Measurements from ENCODE around the gene NDUFS6.

NDUFS6 gene

DNA sequence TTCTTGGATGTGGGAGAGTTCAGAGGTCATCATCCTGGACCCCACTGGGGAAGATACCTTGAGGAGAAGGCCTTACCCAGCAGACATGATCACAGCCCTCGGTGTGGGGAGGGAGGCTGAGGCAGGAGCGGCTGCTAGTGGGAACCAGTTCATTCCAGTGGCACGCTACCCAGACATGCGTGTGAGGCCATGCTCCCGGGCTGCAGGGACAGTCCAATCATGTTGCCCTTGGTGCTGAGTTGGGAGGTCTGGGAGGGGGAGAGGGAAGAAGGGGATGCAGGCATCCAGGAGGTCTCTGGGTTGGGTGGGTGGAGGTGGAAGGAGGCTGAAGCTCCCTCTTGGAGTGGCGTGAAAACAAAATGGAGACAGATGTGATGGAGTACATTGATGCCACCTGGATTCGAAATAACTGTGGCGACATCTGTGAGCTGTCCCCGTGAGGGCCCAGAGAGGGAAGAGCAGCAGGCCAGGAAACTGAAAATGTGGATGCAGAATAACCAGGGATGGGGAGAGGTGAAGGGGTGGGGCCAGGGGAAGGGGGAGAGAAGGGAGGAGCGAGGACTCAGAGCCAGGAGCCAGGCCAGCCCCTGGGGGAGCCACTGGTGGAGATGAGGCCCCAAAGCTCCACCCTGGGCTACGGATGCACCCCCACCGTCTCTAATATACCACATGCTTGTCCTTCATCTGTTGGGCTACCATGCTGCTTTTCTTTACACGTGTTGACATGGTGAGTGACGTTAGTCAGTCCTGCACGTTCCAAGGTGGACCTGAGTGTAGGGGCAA is 16.2 kb downstream of the NDUFS6 start:
- no peak for DNase-seq (ENCODE audit: low spot score)

DNA sequence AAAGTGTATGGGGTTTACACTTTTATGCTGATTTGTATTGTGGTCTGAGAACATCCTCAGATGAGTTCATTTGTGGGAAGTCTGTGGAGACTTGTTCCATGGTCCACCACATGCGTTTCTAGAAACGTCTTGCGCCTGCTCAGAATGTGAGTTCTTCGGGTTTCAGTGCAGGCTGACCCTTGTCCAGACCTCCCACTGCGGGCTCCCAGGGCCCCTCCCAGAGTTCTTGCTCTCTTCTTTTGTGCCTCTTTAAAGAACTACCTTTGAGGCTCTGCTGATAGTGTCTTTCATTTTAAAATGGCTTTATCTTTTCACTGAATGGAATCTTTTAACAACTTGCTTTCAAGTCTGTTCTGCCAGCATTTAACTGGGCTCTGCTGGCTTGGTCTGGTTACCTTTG is 17.6 kb downstream of the NDUFS6 start:
- DNase-seq (ENCODE audit: low spot score): no peak

DNA sequence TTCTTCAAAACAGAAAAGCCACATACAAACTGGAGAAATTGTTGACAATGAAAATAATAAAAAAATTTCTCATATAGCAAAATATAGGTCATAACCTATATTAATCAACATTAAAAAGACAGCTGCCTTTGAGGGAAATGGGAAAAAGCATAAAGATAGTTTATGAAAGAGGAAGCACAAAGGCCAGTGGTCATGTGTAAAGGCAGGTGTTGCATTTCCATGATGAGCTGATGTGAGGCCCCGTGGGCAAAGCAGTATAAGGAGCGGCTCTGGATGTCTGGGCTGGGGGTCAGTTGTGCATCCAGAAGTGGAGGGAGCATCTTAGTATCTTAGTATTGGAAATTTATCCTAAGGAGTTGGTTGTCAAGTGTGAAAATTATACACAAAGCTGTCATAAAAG is 18.3 kb downstream of the NDUFS6 start:
- DNase-seq (ENCODE audit: low spot score): no peak

DNA sequence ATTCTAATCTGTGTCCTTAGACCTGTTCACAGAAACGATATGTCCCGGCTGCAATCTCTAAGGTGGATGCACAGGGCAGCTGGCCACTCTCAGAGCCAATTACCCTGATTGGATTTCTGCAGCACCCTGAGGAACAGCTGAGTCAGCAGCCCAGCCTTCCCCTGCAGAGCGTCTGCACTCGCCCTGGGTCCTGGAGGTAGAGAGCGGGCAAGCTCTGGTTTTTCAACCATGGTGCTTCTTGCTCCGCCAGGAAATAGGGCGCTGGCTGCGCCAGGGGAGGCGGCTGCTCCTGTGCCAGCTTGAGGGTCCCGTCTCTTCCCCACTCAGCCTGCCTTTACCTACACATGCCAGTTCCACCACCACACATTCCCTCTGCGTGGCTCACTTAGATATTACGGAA is 19.2 kb downstream of the NDUFS6 start:
- no peak for DNase-seq (ENCODE audit: low spot score)

DNA sequence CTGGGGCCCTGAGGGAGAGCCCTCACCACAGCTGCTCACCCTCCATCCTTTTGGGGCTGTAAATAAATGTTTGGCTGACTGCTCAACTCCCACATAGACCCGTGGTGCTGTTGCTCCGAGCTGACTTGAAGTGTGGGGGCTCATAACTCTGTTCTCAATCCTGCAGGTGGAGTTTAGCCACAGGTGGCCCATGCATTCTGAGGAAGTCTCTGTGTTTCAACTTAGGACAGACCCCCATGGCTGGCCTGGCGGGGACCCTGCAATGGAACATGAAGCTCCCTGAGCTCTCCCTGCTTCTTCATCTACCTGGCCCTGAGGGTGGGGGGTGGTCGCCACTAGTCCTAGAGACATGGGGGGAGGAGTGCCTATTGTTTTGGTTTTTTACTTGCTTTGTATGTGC is 19.7 kb downstream of the NDUFS6 start:
- no peak for DNase-seq (ENCODE audit: low spot score)

DNA sequence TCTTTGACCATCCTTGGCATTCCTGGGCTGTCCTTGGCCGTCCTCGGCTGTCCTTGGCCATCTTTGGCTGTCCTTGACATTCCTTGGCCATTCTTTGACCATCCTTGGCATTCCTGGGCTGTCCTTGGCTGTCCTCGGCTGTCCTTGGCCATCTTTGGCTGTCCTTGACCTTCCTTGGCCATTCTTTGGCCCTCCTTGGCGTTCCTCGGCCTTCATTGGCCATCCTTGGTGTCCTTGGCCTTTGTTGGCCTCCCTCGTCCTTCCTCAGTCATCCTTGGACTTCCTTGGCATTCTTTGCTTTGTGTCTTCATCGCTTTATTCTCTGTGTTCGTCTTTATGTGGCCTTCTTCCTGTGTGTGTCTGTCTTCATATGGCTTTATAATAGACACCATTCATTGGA is 20.7 kb downstream of the NDUFS6 start:
- DNase-seq (ENCODE audit: low spot score): no peak

DNA sequence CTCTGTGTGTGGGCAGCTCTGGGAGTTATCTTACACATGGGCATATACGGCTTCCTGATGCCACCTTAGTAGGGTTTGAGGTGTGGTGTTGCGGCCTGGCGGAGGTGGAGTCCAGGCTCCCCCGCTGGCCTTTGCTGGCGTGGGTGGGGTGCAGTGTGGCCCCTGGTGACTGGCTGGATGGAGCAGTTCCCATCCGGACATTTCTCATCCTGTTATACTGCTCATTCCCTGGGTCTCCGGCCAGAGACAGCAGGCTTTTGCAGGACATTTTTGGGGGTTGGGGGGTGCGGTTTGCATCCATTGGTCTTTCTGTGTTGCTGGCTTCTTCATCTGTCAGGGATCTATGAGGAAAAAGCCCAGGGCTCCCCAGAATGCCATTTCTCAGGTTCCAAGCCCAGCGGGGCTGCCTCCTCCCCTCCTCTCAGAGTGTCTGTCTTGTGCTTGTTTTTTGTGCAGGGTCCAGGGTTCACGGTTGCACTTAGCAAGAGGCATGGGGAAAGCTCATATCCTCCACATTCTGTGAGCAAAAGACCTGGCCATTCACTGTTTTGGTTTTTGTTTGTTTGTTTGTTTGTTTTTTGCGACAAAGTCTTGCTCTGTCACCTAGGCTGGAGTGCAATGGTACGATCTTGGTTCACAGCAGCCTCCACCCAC is 22.3 kb downstream of the NDUFS6 start:
- DNase-seq (ENCODE audit: low spot score): no peak

DNA sequence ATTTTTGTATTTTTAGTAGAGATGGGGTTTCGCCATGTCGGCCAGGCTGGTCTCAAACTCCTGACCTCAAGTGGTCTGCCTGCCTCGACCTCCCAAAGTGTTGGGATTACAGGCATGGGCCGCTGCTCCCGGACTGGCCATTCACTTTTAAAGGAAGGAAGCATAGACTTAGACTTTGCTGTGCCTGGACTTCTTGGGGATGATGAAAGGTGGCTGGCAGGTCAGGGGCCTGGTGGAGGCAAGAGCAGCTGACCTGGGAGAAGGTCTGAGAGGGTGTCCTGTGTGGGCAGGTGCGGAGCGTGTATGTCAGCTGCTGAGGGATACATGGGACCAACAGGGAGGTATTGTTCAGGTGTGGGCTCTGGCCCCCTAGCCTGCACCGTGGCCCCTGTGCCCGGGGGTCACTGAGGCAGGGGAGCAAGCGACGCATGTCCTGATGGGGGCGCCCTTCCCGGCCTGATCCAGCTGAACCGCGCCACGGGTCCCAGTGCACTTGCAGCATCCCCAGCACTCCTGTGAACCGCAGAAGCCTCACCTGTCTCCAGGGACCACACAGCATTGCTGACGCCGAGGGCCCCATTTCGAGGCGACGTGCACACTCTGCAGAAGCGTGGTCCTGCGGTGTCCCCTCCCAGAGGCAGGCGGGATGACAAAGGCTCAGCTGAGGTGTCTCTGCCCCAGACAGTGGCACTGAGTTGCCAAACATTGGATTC is 23.1 kb downstream of the NDUFS6 start:
- no peak for DNase-seq (ENCODE audit: low spot score)

DNA sequence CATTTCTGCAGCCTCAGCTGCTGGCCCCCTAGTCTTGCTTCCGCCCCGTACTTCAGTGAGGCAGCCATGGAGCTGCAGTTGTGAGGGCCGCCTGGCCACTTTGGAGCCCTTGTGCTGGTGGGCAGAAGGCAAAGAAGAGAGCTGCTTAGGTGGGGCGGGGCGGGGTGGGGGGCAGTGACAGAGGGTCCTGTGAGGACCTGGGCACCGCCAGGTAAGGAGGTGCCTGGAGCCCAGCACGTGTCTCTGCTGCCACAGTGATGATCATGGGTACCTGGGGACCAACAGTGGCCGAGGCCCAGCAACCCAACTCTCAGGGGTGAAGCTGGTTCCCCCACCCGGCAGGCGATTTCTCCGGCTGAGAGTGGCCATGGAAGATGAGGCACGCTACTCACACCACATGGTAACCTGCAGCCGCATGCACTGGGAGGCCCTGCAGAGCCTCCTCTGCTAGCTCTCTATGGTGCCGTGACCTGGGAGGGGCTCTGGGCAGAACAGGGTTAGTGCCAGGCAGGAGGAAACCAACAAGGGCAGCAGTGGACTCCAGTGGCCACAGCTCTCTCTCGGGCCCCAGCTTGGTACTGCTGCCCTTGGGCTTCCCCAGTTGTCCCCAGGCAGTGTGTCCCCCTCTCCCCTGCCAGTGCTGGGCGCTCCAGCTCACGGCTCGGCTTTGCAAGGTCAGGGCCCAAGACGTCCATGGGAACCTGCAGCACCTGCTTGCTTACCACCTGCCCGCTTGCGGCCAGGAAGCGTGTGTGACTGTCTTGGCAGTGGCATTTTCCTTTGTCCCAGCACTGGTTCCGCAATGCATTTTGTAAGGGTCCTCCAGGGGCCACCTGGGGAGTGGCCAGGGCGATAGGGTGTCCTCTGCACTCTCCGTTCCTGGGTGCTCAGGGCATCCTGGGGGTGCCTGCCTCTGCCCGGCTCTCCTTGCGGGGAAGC is 24.0 kb downstream of the NDUFS6 start:
- DNase-seq (ENCODE audit: low spot score): no peak

DNA sequence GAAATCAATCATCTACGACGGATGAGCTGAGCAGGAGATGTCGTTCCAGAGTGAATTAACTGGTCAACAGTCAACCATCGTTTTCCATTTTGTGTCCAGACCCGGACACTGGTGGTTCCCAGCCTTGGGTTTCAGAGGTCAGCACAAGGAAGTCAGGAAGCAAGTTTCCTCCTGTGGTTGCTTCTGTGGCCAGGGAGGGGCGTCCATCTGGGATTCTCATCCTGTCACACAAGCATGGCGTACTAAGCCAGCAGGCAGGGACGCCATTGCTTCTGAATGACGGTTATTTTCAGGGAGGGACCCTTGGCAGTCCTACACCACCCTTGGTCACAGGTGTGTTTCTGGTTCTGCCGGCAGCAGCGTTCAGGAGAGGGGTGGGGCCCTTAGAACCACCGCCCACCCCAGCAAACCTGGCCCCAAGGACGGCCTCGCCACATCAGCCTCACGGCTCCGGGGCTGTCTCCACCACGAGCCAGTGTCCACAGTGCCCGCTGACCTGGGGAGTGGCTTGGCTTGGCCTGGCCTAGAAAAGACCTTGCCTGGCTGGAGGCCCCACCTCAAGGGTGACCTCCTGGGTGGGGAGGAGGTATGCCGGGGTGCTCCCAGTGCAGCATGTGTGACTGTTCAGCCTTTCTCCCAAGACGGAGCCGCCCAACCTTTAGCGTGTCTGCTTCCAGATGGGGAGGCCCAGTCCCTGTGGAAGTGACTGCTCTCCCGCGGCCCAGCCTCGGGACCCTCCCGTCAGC is 25.2 kb downstream of the NDUFS6 start:
- DNase-seq (ENCODE audit: low spot score): no peak

DNA sequence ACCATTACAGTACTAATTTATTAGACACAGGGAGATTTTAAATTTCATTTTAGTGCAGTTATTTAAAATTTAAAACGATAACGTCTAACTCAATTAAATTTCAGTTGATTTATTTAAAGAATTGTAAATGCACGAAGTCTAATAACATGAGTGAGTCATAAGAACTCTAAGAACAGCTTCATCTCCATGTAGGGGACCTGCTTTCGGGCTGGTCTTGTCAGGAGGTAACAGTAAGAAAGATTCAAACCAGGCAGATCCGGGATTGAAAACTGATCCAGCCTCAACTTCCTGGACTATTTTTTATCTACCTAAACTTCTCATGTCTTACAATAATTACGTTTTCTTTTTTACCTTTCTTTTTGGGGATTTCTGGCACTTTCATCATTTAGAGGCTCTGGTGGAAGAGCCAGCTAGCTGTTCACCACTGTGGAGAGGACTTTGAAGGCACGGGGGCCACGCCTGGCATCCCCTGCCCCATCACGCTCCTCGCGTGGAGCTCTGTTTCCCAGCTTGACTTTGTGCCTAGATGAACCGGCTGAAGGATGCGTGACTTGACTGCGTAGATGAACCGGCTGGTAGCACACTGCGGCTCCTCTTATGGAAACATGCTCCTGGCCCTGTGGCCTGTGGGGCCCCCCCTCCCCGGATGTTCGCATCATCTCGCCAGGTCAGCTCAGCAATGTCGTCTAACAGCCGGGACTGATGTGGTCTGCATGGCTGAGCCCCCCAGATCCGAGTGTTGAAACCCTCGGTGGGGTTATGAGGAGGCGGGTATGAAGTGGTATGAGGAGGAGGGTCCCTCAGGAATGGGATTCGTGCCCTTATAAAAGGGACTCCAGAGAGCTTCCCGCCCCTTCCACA is 26.0 kb downstream of the NDUFS6 start:
- DNase-seq (ENCODE audit: low spot score): no peak

DNA sequence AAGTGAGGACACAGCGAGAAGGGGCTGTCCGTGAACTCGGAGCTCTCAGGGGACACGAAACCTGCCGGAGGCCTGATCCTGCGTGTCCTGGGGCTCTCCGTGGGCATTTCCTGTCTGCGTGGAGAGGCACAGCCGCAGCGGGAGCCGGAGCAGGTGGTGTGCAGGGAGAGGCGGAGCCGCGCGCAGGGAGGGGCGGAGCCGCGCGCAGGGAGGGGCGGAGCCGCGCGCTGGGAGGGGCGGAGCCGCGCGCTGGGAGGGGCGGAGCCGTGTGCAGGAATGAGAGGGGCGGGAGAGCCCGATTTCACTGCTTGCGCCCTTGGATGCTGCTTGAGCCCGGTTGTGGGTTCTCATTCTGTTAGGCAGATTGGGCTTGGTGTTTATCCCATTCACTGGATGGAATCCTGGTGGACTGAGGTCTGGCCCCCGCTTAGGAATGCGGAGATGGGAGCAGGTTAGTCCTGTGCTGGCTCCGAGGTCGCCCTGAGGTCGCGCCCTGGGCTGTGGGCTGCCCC is 26.7 kb downstream of the NDUFS6 start:
- DNase-seq (ENCODE audit: low spot score): no peak

DNA sequence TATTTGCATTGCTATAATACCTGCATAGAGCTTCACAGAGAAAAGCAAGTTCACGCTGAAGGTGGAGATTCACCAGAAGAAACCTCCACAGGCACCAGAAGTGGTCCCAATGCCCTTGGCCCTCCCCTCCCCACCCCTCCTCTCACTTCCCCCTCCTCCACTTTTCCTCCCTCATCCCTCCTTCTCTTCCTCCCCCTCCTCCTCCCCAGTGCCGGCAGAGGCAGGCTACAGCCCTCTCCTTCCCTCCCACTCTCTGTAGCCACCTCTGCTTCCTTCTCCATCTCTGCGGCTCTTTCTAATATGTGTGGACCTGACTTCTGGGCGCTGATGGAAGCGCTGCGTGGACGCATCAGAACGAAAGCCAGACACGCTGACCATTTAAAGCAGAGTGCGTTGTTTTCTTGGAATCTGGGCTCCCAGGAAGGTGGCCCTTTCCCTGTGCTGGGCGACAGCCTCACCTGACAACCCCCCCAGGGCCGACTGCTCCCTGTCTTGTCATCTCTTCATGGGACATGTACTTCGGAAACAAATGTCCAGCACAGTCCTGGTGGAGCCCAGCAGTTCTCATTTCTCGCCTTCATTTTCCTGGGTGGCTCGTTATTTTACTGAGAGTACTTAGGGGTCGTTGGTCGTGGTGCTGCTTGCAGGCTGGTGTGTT is 29.5 kb downstream of the NDUFS6 start:
- DNase-seq (ENCODE audit: low spot score): no peak

DNA sequence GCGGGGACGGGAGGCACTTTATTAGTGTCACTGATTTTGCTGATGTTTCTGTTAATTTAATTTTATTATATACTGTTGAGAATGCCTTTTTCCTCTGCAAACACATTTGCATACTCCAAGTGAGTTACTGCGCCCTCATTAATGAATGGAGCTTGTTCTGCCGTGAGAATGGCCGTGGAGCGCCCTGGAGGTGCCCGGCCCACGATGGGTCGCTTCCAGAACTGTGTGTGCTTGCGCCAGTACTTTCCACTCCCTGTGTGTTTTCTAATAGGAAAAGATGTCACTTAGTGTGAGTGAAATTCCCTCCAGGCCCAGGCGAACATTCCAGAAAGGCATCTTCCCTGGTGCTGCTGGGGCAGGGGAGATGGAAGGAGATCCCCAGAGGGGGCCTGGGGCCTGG is 30.1 kb downstream of the NDUFS6 start:
- no peak for DNase-seq (ENCODE audit: low spot score)

DNA sequence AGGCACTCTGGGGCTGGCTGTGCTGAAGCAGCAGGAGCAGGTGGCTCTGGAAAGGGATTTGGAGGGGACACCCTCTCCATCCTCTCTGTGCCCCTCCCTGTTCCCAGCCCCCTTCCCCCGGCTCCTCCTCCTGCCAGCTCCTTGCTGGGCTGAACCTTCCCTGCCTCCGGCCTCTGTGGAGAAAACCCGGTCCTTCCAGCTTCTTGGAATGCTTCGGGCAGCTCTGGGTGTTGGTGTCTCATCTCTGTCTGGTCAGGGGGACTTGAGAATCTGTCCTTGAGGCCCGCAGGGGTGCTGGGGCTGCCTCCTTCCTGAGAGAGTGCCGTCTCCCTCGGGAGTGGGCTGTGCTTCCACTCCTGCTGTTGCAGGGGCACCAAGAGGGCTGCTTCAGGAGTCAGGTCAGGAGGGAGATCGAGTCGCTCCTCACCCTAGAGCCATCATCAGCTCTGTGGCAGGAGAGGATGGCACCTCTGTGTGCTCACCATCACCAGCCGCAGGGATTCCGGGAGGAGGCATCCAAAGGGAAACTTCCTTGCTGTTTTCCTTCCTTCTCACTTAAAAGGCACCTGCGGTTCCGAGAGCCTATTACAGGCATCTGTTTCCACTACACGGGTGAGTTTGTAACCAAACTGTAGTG is 30.6 kb downstream of the NDUFS6 start:
- no peak for DNase-seq (ENCODE audit: low spot score)

DNA sequence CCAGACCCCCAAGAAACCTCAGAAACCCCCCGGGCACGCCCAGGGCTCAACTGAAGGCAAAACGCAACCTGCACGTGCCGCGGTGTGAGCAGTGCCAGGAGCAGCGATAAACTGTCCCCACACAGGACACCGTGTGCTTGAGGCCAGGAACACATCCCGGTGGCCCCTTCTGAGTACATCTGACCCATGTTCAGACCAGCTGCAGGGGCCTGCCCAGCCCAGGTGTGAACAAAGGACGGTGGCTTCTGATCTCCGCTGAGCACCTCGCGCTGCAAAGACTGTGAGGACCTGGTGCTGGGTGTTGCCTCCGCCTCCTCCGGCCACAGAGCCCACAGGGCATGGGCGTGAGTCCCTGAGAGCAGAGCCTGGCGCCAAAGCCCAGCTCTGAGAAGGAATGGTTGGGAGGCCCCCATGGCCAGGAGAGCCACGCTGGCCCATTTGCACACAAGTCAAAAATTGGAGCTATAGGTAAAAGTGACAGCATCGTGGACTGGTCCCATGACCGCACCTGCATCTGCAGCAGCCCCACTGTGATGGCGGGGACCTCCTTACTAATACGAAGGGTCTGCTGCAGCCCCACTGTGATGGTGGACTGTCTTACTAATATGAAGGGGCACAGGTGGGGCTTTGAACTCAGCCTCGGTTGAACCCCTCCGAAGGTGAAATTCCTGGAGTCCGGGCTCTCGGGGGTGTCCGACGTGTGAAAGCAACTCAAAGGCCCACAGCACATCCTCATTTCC is 31.5 kb downstream of the NDUFS6 start:
- no peak for DNase-seq (ENCODE audit: low spot score)

DNA sequence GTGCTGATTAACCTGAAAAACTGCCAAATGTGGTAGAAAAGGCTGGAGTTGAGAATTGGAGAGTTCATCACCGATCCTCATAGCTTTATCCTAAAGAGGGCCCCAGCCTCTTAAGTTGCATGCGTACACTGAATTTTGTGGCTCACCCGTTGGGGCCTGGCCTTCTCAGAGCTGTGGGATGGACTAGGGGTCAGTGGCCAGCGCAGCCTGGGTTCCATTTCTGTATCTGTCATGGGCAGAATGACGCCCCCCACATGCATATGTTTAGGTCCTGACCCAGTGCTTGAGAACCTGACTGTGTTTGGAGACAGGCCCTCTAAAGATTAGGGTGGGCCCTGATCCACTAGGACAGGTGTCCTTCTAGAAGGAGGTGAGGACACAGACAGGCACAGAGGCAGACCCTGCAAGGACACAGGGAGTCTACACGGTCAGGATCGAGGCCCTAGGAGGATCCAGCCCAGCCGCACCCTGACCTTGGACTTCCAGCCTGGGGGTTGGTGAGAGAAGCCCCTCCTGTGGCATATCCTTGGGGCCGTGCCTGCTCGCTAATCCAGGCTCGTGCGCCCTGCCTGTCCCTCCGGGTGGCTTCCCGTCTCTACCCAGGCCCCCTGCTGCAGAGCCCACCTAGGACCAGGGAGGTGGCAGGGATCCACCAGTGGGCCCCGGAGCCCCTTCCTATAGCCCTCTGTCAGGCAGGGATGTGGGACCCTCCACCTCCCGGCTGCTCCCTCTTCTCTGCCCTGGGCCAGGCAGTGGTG is 32.2 kb downstream of the NDUFS6 start:
- DNase-seq (ENCODE audit: low spot score): no peak

Measured in CD4-positive, alpha-beta T cell treated with Interleukin-2 at 100 ng/mL for 4 hours (primary cell).